DOHH2 (cell line): ENCODE measurements around the gene MYH15.

ENCODE experiments used
- H3F3A ChIP-seq: fragments of 200-600 bp; sonication (generic), shearing (Covaris generic); 2 replicates; pipeline ENCODE4 v1.6.0; 2016; ENCODE audit warnings: antibody characterized with exemption, mild to moderate bottlenecking; ENCODE audit not compliant: control insufficient read depth, insufficient read depth
- H3K27ac ChIP-seq: fragments of 200-600 bp; sonication (generic); 2 replicates; pipeline ENCODE4 v1.5.1; 2014; ENCODE audit warnings: low read depth, mild to moderate bottlenecking, low read length, moderate library complexity
- H3K27me3 ChIP-seq: fragments of 200-600 bp; sonication (generic); 2 replicates; pipeline ENCODE4 v1.6.1; 2014; ENCODE audit warnings: mild to moderate bottlenecking, low read length, mixed read lengths; ENCODE audit not compliant: control insufficient read depth
- H3K36me3 ChIP-seq: fragments of 200-600 bp; sonication (generic); 2 replicates; pipeline ENCODE4 v1.6.1; 2014; ENCODE audit warnings: mild to moderate bottlenecking, low read length, moderate library complexity, mixed read lengths; ENCODE audit not compliant: control insufficient read depth
- H3K4me1 ChIP-seq: fragments of 200-600 bp; sonication (generic); 2 replicates; pipeline ENCODE4 v1.6.1; 2014; ENCODE audit warnings: mild to moderate bottlenecking, low read length, mixed read lengths; ENCODE audit not compliant: control insufficient read depth
- H3K4me2 ChIP-seq: fragments of 200-600 bp; sonication (generic); 2 replicates; pipeline ENCODE4 v1.6.0; 2014; ENCODE audit warnings: mild to moderate bottlenecking, low read length, moderate library complexity
- H3K4me3 ChIP-seq: fragments of 200-600 bp; sonication (generic); 2 replicates; pipeline ENCODE4 v1.5.1; 2014; ENCODE audit warnings: mild to moderate bottlenecking, low read length, mixed read lengths
- H3K79me2 ChIP-seq: fragments of 200-600 bp; sonication (generic); 2 replicates; pipeline ENCODE4 v1.6.1; 2014; ENCODE audit warnings: mild to moderate bottlenecking, low read length, mixed read lengths; ENCODE audit not compliant: control insufficient read depth
- H3K9me2 ChIP-seq: fragments of 200-600 bp; sonication (generic); replicated peaks from 2 replicates; pipeline ENCODE4 v1.6.1; 2014; ENCODE audit warnings: mild to moderate bottlenecking, low read length, mixed read lengths; ENCODE audit not compliant: control insufficient read depth
- H3K9me3 ChIP-seq: fragments of 200-600 bp; sonication (generic); 2 replicates; pipeline ENCODE4 v1.6.1; 2014; ENCODE audit warnings: antibody characterized with exemption, low read length, mixed read lengths; ENCODE audit not compliant: control insufficient read depth, insufficient read depth
- H4K20me1 ChIP-seq: fragments of 200-600 bp; sonication (generic); 2 replicates; pipeline ENCODE4 v1.6.0; 2014; ENCODE audit warnings: low read depth, mild to moderate bottlenecking, antibody characterized with exemption, low read length, moderate library complexity; ENCODE audit not compliant: control insufficient read depth, insufficient read depth
- EZH2phosphoT487 ChIP-seq: fragments of 200-600 bp; sonication (generic); IDR thresholded peaks from 2 replicates; pipeline ENCODE4 v1.6.1; 2017; ENCODE audit warnings: borderline replicate concordance, mild to moderate bottlenecking, antibody characterized with exemption, low read length, moderate library complexity, mixed read lengths
- TF ChIP-seq, protein P1 (sequence below): fragments of 200-600 bp; sonication (generic); IDR thresholded peaks from one replicate; pipeline ENCODE4 v1.5.1; 2014; ENCODE audit warnings: antibody characterized with exemption, mild to moderate bottlenecking, low read depth, low read length; ENCODE audit not compliant: poor library complexity, severe bottlenecking

The MYH15 gene

GRCh38 chr3:108554229-108554628 lies 43.8 kb upstream of the MYH15 start:
- Histone ChIP-seq H3K4me3 (no peak overlapping the region), H4K20me1 (no peaks in the 10 kb centered on the region), H3K4me1 (no peaks in the 10 kb centered on the region), H3K27me3 (no peaks in the 10 kb centered on the region), H3K27ac (no peak overlapping the region), H3K9me3 (no peaks in the 10 kb centered on the region), H3F3A (0 out of 2 replicates have a peak, but pooled peaks cover 2% of the 10 kb centered on the region), H3K9me2 (no peaks in the 10 kb centered on the region), H3K79me2 (no peaks in the 10 kb centered on the region), H3K4me2 (no peak overlapping the region), H3K36me3 (peaks cover 90% of the 10 kb centered on the region)
- no peak for TF ChIP-seq EZH2phosphoT487
- TF ChIP-seq, protein P1, sequence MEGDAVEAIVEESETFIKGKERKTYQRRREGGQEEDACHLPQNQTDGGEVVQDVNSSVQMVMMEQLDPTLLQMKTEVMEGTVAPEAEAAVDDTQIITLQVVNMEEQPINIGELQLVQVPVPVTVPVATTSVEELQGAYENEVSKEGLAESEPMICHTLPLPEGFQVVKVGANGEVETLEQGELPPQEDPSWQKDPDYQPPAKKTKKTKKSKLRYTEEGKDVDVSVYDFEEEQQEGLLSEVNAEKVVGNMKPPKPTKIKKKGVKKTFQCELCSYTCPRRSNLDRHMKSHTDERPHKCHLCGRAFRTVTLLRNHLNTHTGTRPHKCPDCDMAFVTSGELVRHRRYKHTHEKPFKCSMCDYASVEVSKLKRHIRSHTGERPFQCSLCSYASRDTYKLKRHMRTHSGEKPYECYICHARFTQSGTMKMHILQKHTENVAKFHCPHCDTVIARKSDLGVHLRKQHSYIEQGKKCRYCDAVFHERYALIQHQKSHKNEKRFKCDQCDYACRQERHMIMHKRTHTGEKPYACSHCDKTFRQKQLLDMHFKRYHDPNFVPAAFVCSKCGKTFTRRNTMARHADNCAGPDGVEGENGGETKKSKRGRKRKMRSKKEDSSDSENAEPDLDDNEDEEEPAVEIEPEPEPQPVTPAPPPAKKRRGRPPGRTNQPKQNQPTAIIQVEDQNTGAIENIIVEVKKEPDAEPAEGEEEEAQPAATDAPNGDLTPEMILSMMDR: no peak

- no peaks in the 10 kb centered on the region for H3K4me1 ChIP-seq
- H3K36me3 ChIP-seq: peaks cover 88% of the 10 kb centered on the region
- H3K9me2 ChIP-seq: no peaks in the 10 kb centered on the region
- H3K4me3 ChIP-seq: no peak overlapping the region
- no peak overlapping the region for H3K27ac ChIP-seq
- H3F3A ChIP-seq: no peaks in the 10 kb centered on the region
- TF ChIP-seq, protein P1: peak; percentile 63
- TF ChIP-seq EZH2phosphoT487: no peak
- no peak overlapping the region for H3K4me2 ChIP-seq
- no peaks in the 10 kb centered on the region for H3K9me3 ChIP-seq
- no peaks in the 10 kb centered on the region for H4K20me1 ChIP-seq
- no peaks in the 10 kb centered on the region for H3K27me3 ChIP-seq
- no peaks in the 10 kb centered on the region for H3K79me2 ChIP-seq
Measured at GRCh38 chr3:108552267-108553159, 42.1 kb upstream of the MYH15 start.

GRCh38 chr3:108548886-108549285 lies 38.5 kb upstream of the MYH15 start:
- H4K20me1 ChIP-seq: no peaks in the 10 kb centered on the region
- no peaks in the 10 kb centered on the region for H3F3A ChIP-seq
- no peaks in the 10 kb centered on the region for H3K4me1 ChIP-seq
- no peaks in the 10 kb centered on the region for H3K9me3 ChIP-seq
- no peak overlapping the region for H3K27ac ChIP-seq
- no peak overlapping the region for H3K4me3 ChIP-seq
- no peaks in the 10 kb centered on the region for H3K27me3 ChIP-seq
- no peaks in the 10 kb centered on the region for H3K79me2 ChIP-seq
- no peaks in the 10 kb centered on the region for H3K9me2 ChIP-seq
- no peak overlapping the region for H3K4me2 ChIP-seq
- TF ChIP-seq EZH2phosphoT487: no peak
- TF ChIP-seq, protein P1: no peak
- peaks cover 86% of the 10 kb centered on the region for H3K36me3 ChIP-seq
